H9 (cell line): ENCODE results near the gene RNF133. TPM values are rescaled to one million over a fixed set of nuclear protein-coding genes. Genes with fewer than 3 reads are reported as not detected.

ENCODE experiments used
- DNase-seq: peaks from one replicate; pipeline ENCODE4 v3.0.0-alpha.2; 2017
- H2AFZ ChIP-seq: one replicate; pipeline ENCODE4 v1.6.1; 2013; ENCODE audit warnings: mild to moderate bottlenecking, low read length, control low read depth, moderate library complexity
- H2AK5ac ChIP-seq: 2 replicates; pipeline ENCODE4 v1.6.1; 2013; ENCODE audit warnings: low read length, control low read depth, mixed read lengths; ENCODE audit not compliant: insufficient read length
- H2BK120ac ChIP-seq: one replicate; pipeline ENCODE4 v1.6.1; 2013; ENCODE audit warnings: low read depth, mild to moderate bottlenecking, low read length, control low read depth, inconsistent platforms; ENCODE audit not compliant: poor library complexity, severe bottlenecking
- H2BK12ac ChIP-seq: 2 replicates; pipeline ENCODE4 v1.6.1; 2013; ENCODE audit warnings: low read length, control low read depth, mixed read lengths, low read depth; ENCODE audit not compliant: insufficient read length
- H2BK15ac ChIP-seq: 2 replicates; pipeline ENCODE4 v1.6.1; 2013; ENCODE audit warnings: low read depth, low read length, control low read depth
- H2BK20ac ChIP-seq: one replicate; pipeline ENCODE4 v1.6.1; 2013; ENCODE audit warnings: low read depth, mild to moderate bottlenecking, low read length, control low read depth, inconsistent platforms; ENCODE audit not compliant: poor library complexity, severe bottlenecking
- H2BK5ac ChIP-seq: 2 replicates; pipeline ENCODE4 v1.6.1; 2013; ENCODE audit warnings: low read length, control low read depth, mixed read lengths; ENCODE audit not compliant: insufficient read length
- H3K14ac ChIP-seq: 2 replicates; pipeline ENCODE4 v1.6.1; 2013; ENCODE audit warnings: low read length, control low read depth; ENCODE audit not compliant: insufficient read depth
- H3K18ac ChIP-seq: 2 replicates; pipeline ENCODE4 v1.6.1; 2013; ENCODE audit warnings: low read depth, mild to moderate bottlenecking, mixed read lengths, low read length, control low read depth; ENCODE audit not compliant: insufficient read length
- H3K23ac ChIP-seq: 2 replicates; pipeline ENCODE4 v1.6.1; 2013; ENCODE audit warnings: low read length, control low read depth, mixed read lengths, low read depth; ENCODE audit not compliant: insufficient read length
- H3K23me2 ChIP-seq: 2 replicates; pipeline ENCODE4 v1.6.1; 2013; ENCODE audit warnings: low read depth, mild to moderate bottlenecking, mixed read lengths, low read length, control low read depth; ENCODE audit not compliant: insufficient read length, poor library complexity, severe bottlenecking
- H3K27ac ChIP-seq: 2 replicates; pipeline ENCODE4 v1.5.1; 2013; ENCODE audit warnings: low read length, control low read depth, mixed read lengths, low read depth; ENCODE audit not compliant: insufficient read length
- H3K27me3 ChIP-seq: 2 replicates; pipeline ENCODE4 v1.6.1; 2013; ENCODE audit warnings: low read length, control low read depth, inconsistent platforms; ENCODE audit not compliant: insufficient read depth
- H3K4ac ChIP-seq: 2 replicates; pipeline ENCODE4 v1.6.1; 2013; ENCODE audit warnings: low read depth, mild to moderate bottlenecking, control low read depth, inconsistent platforms, low read length, moderate library complexity
- H3K4me1 ChIP-seq: 2 replicates; pipeline ENCODE4 v1.6.1; 2013; ENCODE audit warnings: low read length, control low read depth, inconsistent platforms; ENCODE audit not compliant: insufficient read depth
- H3K4me2 ChIP-seq: 2 replicates; pipeline ENCODE4 v1.6.1; 2013; ENCODE audit warnings: low read length, control low read depth, mixed read lengths; ENCODE audit not compliant: insufficient read length, insufficient read depth
- H3K56ac ChIP-seq: 2 replicates; pipeline ENCODE4 v1.6.1; 2013; ENCODE audit warnings: low read depth, mild to moderate bottlenecking, mixed read lengths, low read length, control low read depth; ENCODE audit not compliant: insufficient read length
- H3K79me1 ChIP-seq: 2 replicates; pipeline ENCODE4 v1.6.1; 2013; ENCODE audit warnings: low read depth, mild to moderate bottlenecking, moderate library complexity, low read length, control low read depth, inconsistent platforms; ENCODE audit not compliant: insufficient read depth, poor library complexity, severe bottlenecking
- H3K79me2 ChIP-seq: 2 replicates; pipeline ENCODE4 v1.6.1; 2013; ENCODE audit warnings: low read length, control low read depth, inconsistent platforms; ENCODE audit not compliant: insufficient read depth
- H3K9ac ChIP-seq: 2 replicates; pipeline ENCODE4 v1.6.1; 2013; ENCODE audit warnings: low read length, control low read depth, mixed read lengths; ENCODE audit not compliant: insufficient read length; ENCODE audit errors: extremely low read depth
- H3K9me3 ChIP-seq: one replicate; pipeline ENCODE4 v1.6.1; 2013; ENCODE audit warnings: low read depth, low read length, inconsistent platforms; ENCODE audit not compliant: control insufficient read depth
- H3T11ph ChIP-seq: one replicate; pipeline ENCODE4 v1.6.1; 2013; ENCODE audit warnings: mild to moderate bottlenecking, low read length, control low read depth, inconsistent platforms
- H4K20me1 ChIP-seq: one replicate; pipeline ENCODE4 v1.6.1; 2013; ENCODE audit not compliant: control insufficient read depth, insufficient read length, insufficient read depth
- H4K5ac ChIP-seq: 2 replicates; pipeline ENCODE4 v1.6.1; 2013; ENCODE audit warnings: low read depth, mild to moderate bottlenecking, mixed read lengths, low read length, control low read depth; ENCODE audit not compliant: insufficient read length
- H4K8ac ChIP-seq: replicated peaks from 2 replicates; pipeline ENCODE4 v1.6.1; 2013; ENCODE audit warnings: low read length, control low read depth, mixed read lengths, low read depth; ENCODE audit not compliant: insufficient read length
- H4K91ac ChIP-seq: 2 replicates; pipeline ENCODE4 v1.6.1; 2013; ENCODE audit warnings: low read depth, mild to moderate bottlenecking, moderate library complexity, mixed read lengths, low read length, control low read depth; ENCODE audit not compliant: insufficient read length
- H3K27ac Mint-ChIP-seq, 3 experiments: 2 replicates in 2 of 3; 3 replicates in 1 of 3; pipeline ENCODE4 v1.8.0; 2020 to 2021; ENCODE audit warnings: mixed read lengths in 3 of 3, mild to moderate bottlenecking in 1 of 3, moderate library complexity in 1 of 3
- H3K27me3 Mint-ChIP-seq: 2 replicates; pipeline ENCODE4 v1.8.0; 2021; ENCODE audit warnings: low read depth, mild to moderate bottlenecking, moderate library complexity, mixed read lengths
- H3K36me3 Mint-ChIP-seq, 3 experiments: 2 replicates in 2 of 3; 3 replicates in 1 of 3; pipeline ENCODE4 v1.8.0; 2020 to 2021; ENCODE audit warnings: low read depth in 3 of 3, mixed read lengths in 3 of 3; ENCODE audit not compliant: insufficient read depth in 1 of 3
- H3K4me1 Mint-ChIP-seq, 2 experiments: 2 replicates each; pipeline ENCODE4 v1.8.0; 2020; ENCODE audit warnings: mixed read lengths in 2 of 2
- H3K4me3 Mint-ChIP-seq, 2 experiments: 2 replicates in 1 of 2; 3 replicates in 1 of 2; pipeline ENCODE4 v1.8.0; 2020 to 2021; ENCODE audit warnings: mild to moderate bottlenecking in 2 of 2, mixed read lengths in 2 of 2, moderate library complexity in 1 of 2
- H3K9me3 Mint-ChIP-seq, 2 experiments: 2 replicates in 1 of 2; 3 replicates in 1 of 2; pipeline ENCODE4 v1.8.0; 2020; ENCODE audit warnings: mild to moderate bottlenecking in 2 of 2, mixed read lengths in 2 of 2, moderate library complexity in 1 of 2
- WGBS: extraction: QIAGEN DNeasy Blood & Tissue Kit; methylation state at CpG from one replicate; pipeline ENCODE4 v1.1.7; 2013; ENCODE audit warnings: missing lambda C conversion rate, low lambda C conversion rate, mixed read lengths; ENCODE audit not compliant: insufficient read length; ENCODE audit errors: extremely low coverage; 5-methylcytosine and 5-hydroxymethylcytosine counted together
- total RNA-seq: library from RNA; stranded (reverse); gene quantifications from 2 replicates; pipeline ENCODE4 v1.2.1, GENCODE V29; 2021
- TF ChIP-seq, protein P1 (sequence below): fragments of 200-600 bp; sonication (generic); conservative IDR thresholded peaks from 3 replicates; pipeline ENCODE4 v1.8.0; 2021; ENCODE audit warnings: antibody characterized with exemption, mild to moderate bottlenecking

The RNF133 gene
- total RNA-seq, 1 experiment from 2014 or later, result 0.31 TPM

DNA sequence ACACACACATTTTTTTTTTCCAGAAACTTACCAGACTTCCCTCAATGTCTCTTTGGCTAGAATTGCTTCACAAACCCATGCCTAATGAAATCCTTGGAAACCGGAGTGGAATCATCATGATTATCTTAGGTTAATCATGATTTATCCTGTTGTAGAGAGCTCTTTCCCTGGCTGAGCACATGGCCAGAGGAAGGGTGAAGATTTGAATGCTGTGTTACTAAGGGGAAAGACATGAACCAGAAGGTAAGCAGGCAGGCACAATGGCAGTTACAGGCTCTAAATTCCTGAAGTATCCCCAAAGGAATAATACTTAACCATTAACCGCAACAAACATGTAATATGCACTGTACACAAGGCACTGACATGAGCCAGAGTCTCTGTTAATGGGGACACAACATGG is 7.9 kb upstream of the RNF133 start:
- Histone ChIP-seq H3K27me3 (no peaks in the 10 kb centered on the region), H2BK15ac (no peak overlapping the region), H3K23ac (no peak overlapping the region), H3K18ac (no peak overlapping the region), H3K4me2 (no peak overlapping the region), H3K9me3 (no peaks in the 10 kb centered on the region), H3K79me1 (no peaks in the 10 kb centered on the region), H2AFZ (no peak overlapping the region), H2BK12ac (no peak overlapping the region), H3K14ac (no peak overlapping the region), H2AK5ac (no peak overlapping the region), H2BK20ac (no peak overlapping the region), H3K56ac (no peak overlapping the region), H4K91ac (no peak overlapping the region), H3K4me1 (no peaks in the 10 kb centered on the region), H4K20me1 (no peaks in the 10 kb centered on the region), H3T11ph (no peak overlapping the region), H4K8ac (no peak overlapping the region), H4K5ac (no peak overlapping the region), H3K27ac (no peak overlapping the region), H3K4ac (no peak overlapping the region), H2BK120ac (no peak overlapping the region), H3K23me2 (no peaks in the 10 kb centered on the region), H3K9ac (no peak overlapping the region), H3K79me2 (no peaks in the 10 kb centered on the region), H2BK5ac (no peak overlapping the region)
- no peak for DNase-seq
- no CpG with 5 or more reads among the region's 2 CpGs for WGBS
- Mint-ChIP-seq H3K27me3 (no peaks in the 10 kb centered on the region), H3K36me3 (no peaks in the 10 kb centered on the region; a peak in 1 of 7 replicates), H3K4me1 (no peaks in the 10 kb centered on the region), H3K27ac (no peak overlapping the region), H3K9me3 (no peaks in the 10 kb centered on the region), H3K4me3 (no peak overlapping the region)
- TF ChIP-seq, protein P1, sequence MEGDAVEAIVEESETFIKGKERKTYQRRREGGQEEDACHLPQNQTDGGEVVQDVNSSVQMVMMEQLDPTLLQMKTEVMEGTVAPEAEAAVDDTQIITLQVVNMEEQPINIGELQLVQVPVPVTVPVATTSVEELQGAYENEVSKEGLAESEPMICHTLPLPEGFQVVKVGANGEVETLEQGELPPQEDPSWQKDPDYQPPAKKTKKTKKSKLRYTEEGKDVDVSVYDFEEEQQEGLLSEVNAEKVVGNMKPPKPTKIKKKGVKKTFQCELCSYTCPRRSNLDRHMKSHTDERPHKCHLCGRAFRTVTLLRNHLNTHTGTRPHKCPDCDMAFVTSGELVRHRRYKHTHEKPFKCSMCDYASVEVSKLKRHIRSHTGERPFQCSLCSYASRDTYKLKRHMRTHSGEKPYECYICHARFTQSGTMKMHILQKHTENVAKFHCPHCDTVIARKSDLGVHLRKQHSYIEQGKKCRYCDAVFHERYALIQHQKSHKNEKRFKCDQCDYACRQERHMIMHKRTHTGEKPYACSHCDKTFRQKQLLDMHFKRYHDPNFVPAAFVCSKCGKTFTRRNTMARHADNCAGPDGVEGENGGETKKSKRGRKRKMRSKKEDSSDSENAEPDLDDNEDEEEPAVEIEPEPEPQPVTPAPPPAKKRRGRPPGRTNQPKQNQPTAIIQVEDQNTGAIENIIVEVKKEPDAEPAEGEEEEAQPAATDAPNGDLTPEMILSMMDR, result no peak
